GM12892 (cell line): ENCODE measurements around the gene SLC25A26.
"Not testable (repeated sequence)": the region's sequence is repeated elsewhere in the genome, so short reads cannot be mapped to it uniquely, and the experiment has no call there.

Experiments
- DNase-seq: peaks from one replicate; pipeline ENCODE4 v3.0.0; 2011; ENCODE audit not compliant: insufficient read length
- FAIRE-seq: peaks from 2 replicates; lab custom pipeline; 2011; peaks lifted over from hg19 to GRCh38; lab: Jason Lieb, UNC
- POLR2A ChIP-seq: IDR thresholded peaks from 2 replicates; pipeline ENCODE4 v1.6.1; 2011; ENCODE audit warnings: low read depth, low read length, control low read depth
- POLR2AphosphoS5 ChIP-seq: IDR thresholded peaks from 2 replicates; pipeline ENCODE4 v1.6.1; 2011; ENCODE audit warnings: low read depth, low read length, control low read depth
- TAF1 ChIP-seq: IDR thresholded peaks from 2 replicates; pipeline ENCODE4 v1.6.1; 2011; ENCODE audit warnings: low read depth, mild to moderate bottlenecking, control low read depth, low read length, borderline replicate concordance

The SLC25A26 gene

GRCh38 chr3:66411474-66411873 lies 190.7 kb downstream of the SLC25A26 start:
- DNase-seq (no peak), FAIRE-seq (peak; percentile 71)
- TF ChIP-seq POLR2AphosphoS5 (no peak), POLR2A (no peak), TAF1 (no peak)

- TF ChIP-seq POLR2AphosphoS5 (no peak), POLR2A (no peak), TAF1 (no peak)
These were observed 191.4 kb downstream of the SLC25A26 start for GRCh38 chr3:66411961-66412887.

GRCh38 chr3:66413151-66413751 lies 192.4 kb downstream of the SLC25A26 start:
- no peak for TF ChIP-seq POLR2A
- FAIRE-seq = no peak
- no peak for DNase-seq

More at GRCh38 chr3:66411961-66412887, 191.4 kb downstream of the SLC25A26 start:
- no peak for DNase-seq
- no peak for FAIRE-seq

- FAIRE-seq (no peak), DNase-seq (no peak)
- TF ChIP-seq TAF1 = no peak
- TF ChIP-seq POLR2AphosphoS5 = no peak
- TF ChIP-seq POLR2A = no peak
These were observed 194.0 kb downstream of the SLC25A26 start for GRCh38 chr3:66414846-66415245.

- no peak for DNase-seq
- no peak for FAIRE-seq
- TF ChIP-seq TAF1 = no peak
- TF ChIP-seq POLR2A = no peak
These were observed 195.1 kb downstream of the SLC25A26 start for GRCh38 chr3:66415867-66416428.

GRCh38 chr3:66416556-66417304 lies 195.9 kb downstream of the SLC25A26 start:
- FAIRE-seq = no peak
- DNase-seq = no peak
- TF ChIP-seq POLR2A = no peak
- no peak for TF ChIP-seq TAF1
- TF ChIP-seq POLR2AphosphoS5 = no peak

- no peak for FAIRE-seq
- no peak for TF ChIP-seq TAF1
- TF ChIP-seq POLR2A = no peak
- DNase-seq = no peak
These were observed 197.7 kb downstream of the SLC25A26 start for GRCh38 chr3:66418475-66418931.

GRCh38 chr3:66419036-66419435 lies 198.2 kb downstream of the SLC25A26 start:
- DNase-seq (no peak), FAIRE-seq (no peak)
- no peak for TF ChIP-seq TAF1
- TF ChIP-seq POLR2A = no peak
- no peak for TF ChIP-seq POLR2AphosphoS5

- FAIRE-seq, DNase-seq: not testable (repeated sequence)
These were observed 200.3 kb downstream of the SLC25A26 start for GRCh38 chr3:66421144-66421543.

- DNase-seq, FAIRE-seq: not testable (repeated sequence)
These were observed 201.1 kb downstream of the SLC25A26 start for GRCh38 chr3:66421893-66422292.

GRCh38 chr3:66423791-66424190 lies 203.0 kb downstream of the SLC25A26 start:
- TF ChIP-seq POLR2A (no peak), TAF1 (no peak), POLR2AphosphoS5 (no peak)
- no peak for FAIRE-seq
- no peak for DNase-seq

- TF ChIP-seq TAF1 (no peak), POLR2A (no peak), POLR2AphosphoS5 (no peak)
- no peak for FAIRE-seq
- DNase-seq = no peak
These were observed 204.2 kb downstream of the SLC25A26 start for GRCh38 chr3:66425032-66425431.

GRCh38 chr3:66425576-66426114 lies 204.8 kb downstream of the SLC25A26 start:
- FAIRE-seq (no peak), DNase-seq (no peak)
- TF ChIP-seq POLR2A = no peak
- TF ChIP-seq TAF1 = no peak
- no peak for TF ChIP-seq POLR2AphosphoS5
